SU-DHL-6 (cell line): ENCODE results near the gene UNK.

ENCODE experiments used
- EZH2phosphoT487 ChIP-seq: fragments of 200-600 bp; sonication (generic), shearing (Covaris generic); conservative IDR thresholded peaks from 2 replicates; pipeline ENCODE4 v1.6.1; 2018; ENCODE audit warnings: mild to moderate bottlenecking, antibody characterized with exemption, low read length, moderate library complexity, mixed read lengths
- TF ChIP-seq, protein P1 (sequence below): fragments of 200-600 bp; sonication (generic); IDR thresholded peaks from one replicate; pipeline ENCODE4 v1.5.1; 2017; ENCODE audit warnings: antibody characterized with exemption, mild to moderate bottlenecking, low read length, moderate library complexity; ENCODE audit not compliant: insufficient read depth, poor library complexity, severe bottlenecking

DNA sequence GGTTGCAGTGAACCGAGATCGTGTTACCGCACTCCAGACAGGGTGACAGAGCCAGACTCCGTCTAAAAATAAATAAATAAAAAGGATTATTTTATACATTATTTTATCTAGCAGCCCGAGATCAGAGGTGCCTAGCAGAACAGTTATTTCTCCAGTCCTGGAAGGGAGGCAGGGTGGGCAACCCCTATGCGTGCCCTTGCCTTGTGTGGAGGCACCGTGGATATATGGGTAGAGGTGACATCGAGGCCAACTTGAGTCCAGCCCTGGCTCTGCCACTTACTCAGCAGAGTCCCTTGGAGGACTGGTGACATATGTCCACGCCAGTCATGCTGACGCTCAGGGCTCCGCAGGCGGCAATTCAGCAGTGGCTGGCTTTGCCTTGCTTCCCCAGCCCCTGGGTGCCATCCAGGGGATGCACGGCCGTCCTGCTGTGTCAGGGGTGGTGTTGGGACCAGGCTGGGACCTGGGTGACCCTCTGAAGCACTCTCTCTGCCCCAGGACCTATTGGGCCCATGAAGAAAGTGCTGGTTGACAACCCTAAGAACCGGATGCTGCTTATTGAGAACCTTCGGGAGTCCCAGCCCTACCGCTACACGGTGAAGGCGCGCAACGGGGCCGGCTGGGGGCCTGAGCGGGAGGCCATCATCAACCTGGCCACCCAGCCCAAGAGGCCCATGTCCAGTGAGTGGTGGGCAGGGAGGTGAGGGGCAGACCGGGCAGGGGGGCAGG, 32.8 kb upstream of the UNK start:
- TF ChIP-seq, protein P1, sequence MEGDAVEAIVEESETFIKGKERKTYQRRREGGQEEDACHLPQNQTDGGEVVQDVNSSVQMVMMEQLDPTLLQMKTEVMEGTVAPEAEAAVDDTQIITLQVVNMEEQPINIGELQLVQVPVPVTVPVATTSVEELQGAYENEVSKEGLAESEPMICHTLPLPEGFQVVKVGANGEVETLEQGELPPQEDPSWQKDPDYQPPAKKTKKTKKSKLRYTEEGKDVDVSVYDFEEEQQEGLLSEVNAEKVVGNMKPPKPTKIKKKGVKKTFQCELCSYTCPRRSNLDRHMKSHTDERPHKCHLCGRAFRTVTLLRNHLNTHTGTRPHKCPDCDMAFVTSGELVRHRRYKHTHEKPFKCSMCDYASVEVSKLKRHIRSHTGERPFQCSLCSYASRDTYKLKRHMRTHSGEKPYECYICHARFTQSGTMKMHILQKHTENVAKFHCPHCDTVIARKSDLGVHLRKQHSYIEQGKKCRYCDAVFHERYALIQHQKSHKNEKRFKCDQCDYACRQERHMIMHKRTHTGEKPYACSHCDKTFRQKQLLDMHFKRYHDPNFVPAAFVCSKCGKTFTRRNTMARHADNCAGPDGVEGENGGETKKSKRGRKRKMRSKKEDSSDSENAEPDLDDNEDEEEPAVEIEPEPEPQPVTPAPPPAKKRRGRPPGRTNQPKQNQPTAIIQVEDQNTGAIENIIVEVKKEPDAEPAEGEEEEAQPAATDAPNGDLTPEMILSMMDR = no peak
- TF ChIP-seq EZH2phosphoT487 = no peak
